Liver (tissue), 9 donors: Measurements from ENCODE around the gene MVB12B. TPM values are rescaled to one million over a fixed set of nuclear protein-coding genes. Genes with fewer than 3 reads are reported as not detected.

Experiments used
- DNase-seq: peaks from one replicate; pipeline ENCODE4 v3.0.0-alpha.2; 2017; ENCODE audit warnings: low spot score
- H3K27ac ChIP-seq, 2 donors: one replicate each; pipeline ENCODE4 v1.7.0; 2013; ENCODE audit warnings: inconsistent platforms in 2 of 2, low read length in 2 of 2, control low read depth in 1 of 2, low read depth in 1 of 2, mild to moderate bottlenecking in 1 of 2
- H3K27me3 ChIP-seq, 4 donors: one replicate each; pipeline versions ENCODE4 v1.6.1 to v1.7.0; 2013; ENCODE audit warnings: low read length in 3 of 4, inconsistent platforms in 1 of 4, mild to moderate bottlenecking in 1 of 4, moderate library complexity in 1 of 4; ENCODE audit not compliant: control insufficient read depth in 4 of 4, insufficient read depth in 4 of 4
- H3K36me3 ChIP-seq, 4 donors: one replicate each; pipeline versions ENCODE4 v1.6.1 to v1.7.0; 2013; ENCODE audit warnings: low read length in 3 of 4, mild to moderate bottlenecking in 3 of 4, low read depth in 1 of 4, moderate library complexity in 1 of 4; ENCODE audit not compliant: control insufficient read depth in 4 of 4, insufficient read depth in 3 of 4
- H3K4me1 ChIP-seq, 4 donors: one replicate each; pipeline versions ENCODE4 v1.6.1 to v1.7.0; 2013; ENCODE audit warnings: low read length in 3 of 4, mild to moderate bottlenecking in 3 of 4, moderate library complexity in 1 of 4; ENCODE audit not compliant: control insufficient read depth in 4 of 4, insufficient read depth in 4 of 4
- H3K4me3 ChIP-seq, 3 donors: one replicate each; pipeline versions ENCODE4 v1.6.1 to v1.7.0; 2013; ENCODE audit warnings: low read length in 3 of 3, control low read depth in 1 of 3, low read depth in 1 of 3, mild to moderate bottlenecking in 1 of 3
- H3K9ac ChIP-seq, 2 donors: one replicate each; pipeline ENCODE4 v1.7.0; 2013; ENCODE audit warnings: low read length in 2 of 2, mild to moderate bottlenecking in 2 of 2, moderate library complexity in 2 of 2, control low read depth in 1 of 2, low read depth in 1 of 2
- H3K9me3 ChIP-seq, 4 donors: one replicate each; pipeline versions ENCODE4 v1.6.1 to v1.7.0; 2013; ENCODE audit warnings: low read length in 3 of 4; ENCODE audit not compliant: control insufficient read depth in 4 of 4
- EGR1 ChIP-seq, 2 donors: IDR thresholded peaks; 2 replicates each; pipeline ENCODE4 v1.6.1; 2016 to 2018; ENCODE audit warnings: antibody characterized with exemption in 2 of 2, low read depth in 2 of 2
- FOXA1 ChIP-seq: IDR thresholded peaks from 2 replicates; pipeline ENCODE4 v1.6.1; 2016; ENCODE audit warnings: antibody characterized with exemption
- FOXA2 ChIP-seq: IDR thresholded peaks from 2 replicates; pipeline ENCODE4 v1.6.1; 2016; ENCODE audit warnings: antibody characterized with exemption
- GABPA ChIP-seq, 2 donors: IDR thresholded peaks in 1 of 2; conservative IDR thresholded peaks in 1 of 2; 2 replicates each; pipeline ENCODE4 v1.6.1; 2016; ENCODE audit warnings: antibody characterized with exemption in 2 of 2, mild to moderate bottlenecking in 1 of 2, moderate library complexity in 1 of 2
- HNF4A ChIP-seq, 2 donors: conservative IDR thresholded peaks; 2 replicates each; pipeline ENCODE4 v1.6.1; 2016; ENCODE audit warnings: antibody characterized with exemption in 2 of 2, mild to moderate bottlenecking in 2 of 2
- HNF4G ChIP-seq: IDR thresholded peaks from 2 replicates; pipeline ENCODE4 v1.6.1; 2016; ENCODE audit warnings: antibody characterized with exemption
- JUND ChIP-seq, 2 donors: IDR thresholded peaks; 2 replicates each; pipeline ENCODE4 v1.6.1; 2016; ENCODE audit warnings: antibody characterized with exemption in 2 of 2
- NR2F2 ChIP-seq: IDR thresholded peaks from 2 replicates; pipeline ENCODE4 v1.6.1; 2016; ENCODE audit warnings: antibody characterized with exemption
- SP1 ChIP-seq: IDR thresholded peaks from 2 replicates; pipeline ENCODE4 v1.6.1; 2018; ENCODE audit warnings: antibody characterized with exemption, mild to moderate bottlenecking
- TAF1 ChIP-seq: conservative IDR thresholded peaks from 2 replicates; pipeline ENCODE4 v1.6.1; 2016; ENCODE audit warnings: antibody characterized with exemption, mild to moderate bottlenecking
- WGBS: extraction: QIAGEN DNeasy Blood & Tissue Kit; methylation state at CpG from one replicate; pipeline ENCODE4 v1.1.7; 2013; 5-methylcytosine and 5-hydroxymethylcytosine counted together
- polyA plus RNA-seq, 2 donors: library from polyadenylated mRNA; stranded (reverse) in 1 of 2; unstranded in 1 of 2; fragments of 200-250 nt in 1 of 2; fragments of >200 nt in 1 of 2; fragmentation: Nextera tagmentation in 1 of 2; extraction: Ambion mirVana in 1 of 2; gene quantifications; one replicate each; pipeline versions ENCODE4 v1.2.1 to v1.2.3, GENCODE V29; 2013 to 2015
- total RNA-seq, 2 donors: library from RNA; depleted of rRNA; stranded (reverse); fragments of >200 nt; gene quantifications; one replicate each; pipeline ENCODE4 v1.2.3, GENCODE V29; 2014
- TF ChIP-seq, protein P1 (sequence below): IDR thresholded peaks from 2 replicates; pipeline ENCODE4 v1.6.1; 2016; ENCODE audit warnings: antibody characterized with exemption
- TF ChIP-seq, protein P2 (sequence below): fragments of 150-350 bp; IDR thresholded peaks from 2 replicates; pipeline ENCODE4 v1.5.1; 2017; ENCODE audit warnings: improper control_type of control experiment, low read depth, low read length; ENCODE audit not compliant: missing input control
- TF ChIP-seq, protein P3 (sequence below): IDR thresholded peaks from 2 replicates; pipeline ENCODE4 v1.6.1; 2016; ENCODE audit warnings: antibody characterized with exemption
- TF ChIP-seq, protein P4 (sequence below): IDR thresholded peaks from 2 replicates; pipeline ENCODE4 v1.6.1; 2016; ENCODE audit warnings: antibody characterized with exemption, mild to moderate bottlenecking
- TF ChIP-seq, protein P5 (sequence below): IDR thresholded peaks from 2 replicates; pipeline ENCODE4 v1.6.1; 2016; ENCODE audit warnings: antibody characterized with exemption
- donor health status: healthy.
- donor health status: healthy.
- donor health status: healthy.
- donor health status: healthy.
- donor health status: healthy.

MVB12B gene
- total and polyA plus RNA-seq, 4 donors: 5.3 to 12.4 (median 8.4) TPM

DNA sequence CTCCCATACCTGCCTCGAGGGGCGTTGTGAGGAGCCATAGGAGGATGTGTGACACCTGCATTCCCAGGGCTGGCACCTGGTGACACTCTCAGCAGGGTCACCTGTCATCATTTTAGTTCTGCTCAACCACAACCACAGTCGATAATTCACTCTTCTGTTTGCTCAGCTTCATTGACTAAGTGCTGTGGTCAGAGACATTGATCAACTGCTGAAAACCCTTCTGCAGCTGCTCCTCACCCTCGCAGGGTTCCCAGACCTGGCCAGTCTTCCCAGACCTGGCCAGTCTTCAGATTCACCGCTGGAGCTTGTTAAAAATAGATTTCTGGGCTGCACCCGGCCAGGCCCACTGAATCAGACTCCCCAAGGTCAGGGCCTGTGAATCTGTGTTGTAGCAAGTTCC, 92.8 kb downstream of the MVB12B start:
- Histone ChIP-seq H3K9me3 (no peaks in the 10 kb centered on the region), H3K9ac (no peak overlapping the region), H3K27me3 (no peaks in the 10 kb centered on the region), H3K4me1 (no peaks in the 10 kb centered on the region), H3K4me3 (no peak overlapping the region), H3K27ac (no peak overlapping the region), H3K36me3 (peaks cover 5 to 17% (median 12%) of the 10 kb centered on the region in 4 donors)
- no peak for DNase-seq
- no peak for TF ChIP-seq FOXA2
- TF ChIP-seq, protein P1, sequence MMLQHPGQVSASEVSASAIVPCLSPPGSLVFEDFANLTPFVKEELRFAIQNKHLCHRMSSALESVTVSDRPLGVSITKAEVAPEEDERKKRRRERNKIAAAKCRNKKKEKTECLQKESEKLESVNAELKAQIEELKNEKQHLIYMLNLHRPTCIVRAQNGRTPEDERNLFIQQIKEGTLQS: no peak
- TF ChIP-seq HNF4A (conservative IDR thresholded peaks at IDR 0.05): no peak
- TF ChIP-seq, protein P2, sequence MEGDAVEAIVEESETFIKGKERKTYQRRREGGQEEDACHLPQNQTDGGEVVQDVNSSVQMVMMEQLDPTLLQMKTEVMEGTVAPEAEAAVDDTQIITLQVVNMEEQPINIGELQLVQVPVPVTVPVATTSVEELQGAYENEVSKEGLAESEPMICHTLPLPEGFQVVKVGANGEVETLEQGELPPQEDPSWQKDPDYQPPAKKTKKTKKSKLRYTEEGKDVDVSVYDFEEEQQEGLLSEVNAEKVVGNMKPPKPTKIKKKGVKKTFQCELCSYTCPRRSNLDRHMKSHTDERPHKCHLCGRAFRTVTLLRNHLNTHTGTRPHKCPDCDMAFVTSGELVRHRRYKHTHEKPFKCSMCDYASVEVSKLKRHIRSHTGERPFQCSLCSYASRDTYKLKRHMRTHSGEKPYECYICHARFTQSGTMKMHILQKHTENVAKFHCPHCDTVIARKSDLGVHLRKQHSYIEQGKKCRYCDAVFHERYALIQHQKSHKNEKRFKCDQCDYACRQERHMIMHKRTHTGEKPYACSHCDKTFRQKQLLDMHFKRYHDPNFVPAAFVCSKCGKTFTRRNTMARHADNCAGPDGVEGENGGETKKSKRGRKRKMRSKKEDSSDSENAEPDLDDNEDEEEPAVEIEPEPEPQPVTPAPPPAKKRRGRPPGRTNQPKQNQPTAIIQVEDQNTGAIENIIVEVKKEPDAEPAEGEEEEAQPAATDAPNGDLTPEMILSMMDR: no peak
- TF ChIP-seq HNF4G: no peak
- no peak for TF ChIP-seq JUND (IDR thresholded peaks at IDR 0.05)
- WGBS: 75% methylated on average over 6 of the region's 6 CpGs

DNA sequence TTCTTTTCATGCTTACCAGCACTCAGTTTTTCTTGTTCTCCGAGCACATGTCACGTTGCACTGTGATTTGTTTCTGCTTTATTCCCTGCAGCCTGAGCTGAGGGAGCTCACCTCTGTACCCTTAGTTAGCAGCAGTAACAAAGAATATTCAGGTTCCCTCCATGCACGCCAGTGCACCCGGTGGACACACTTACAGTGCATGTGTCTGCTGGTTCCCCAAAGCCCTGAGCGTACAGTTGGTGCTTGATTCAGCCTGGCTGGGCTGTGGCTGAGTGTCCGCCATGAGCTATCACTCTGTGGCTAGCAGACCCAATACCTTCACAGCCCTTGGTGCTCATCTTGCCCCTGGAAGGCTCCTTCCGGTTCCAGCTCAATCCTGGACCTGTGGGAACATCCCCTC, 93.5 kb downstream of the MVB12B start:
- Histone ChIP-seq H3K9me3 (no peaks in the 10 kb centered on the region), H3K36me3 (peaks cover 5 to 20% (median 12%) of the 10 kb centered on the region in 4 donors), H3K9ac (no peak overlapping the region), H3K27me3 (no peaks in the 10 kb centered on the region), H3K27ac (no peak overlapping the region), H3K4me1 (no peaks in the 10 kb centered on the region), H3K4me3 (no peak overlapping the region)
- 82% methylated on average over 7 of the region's 7 CpGs for WGBS
- DNase-seq: no peak
- TF ChIP-seq FOXA2 (no peak), HNF4G (no peak), FOXA1 (no peak), HNF4A (conservative IDR thresholded peaks at IDR 0.05) (no peak), SP1 (no peak), EGR1 (IDR thresholded peaks at IDR 0.05; ENCODE audit: low read depth in 2 of 2) (no peak), GABPA (IDR thresholded peaks at IDR 0.05 in 1 of 2, conservative IDR thresholded peaks at IDR 0.05 in 1 of 2) (no peak), JUND (IDR thresholded peaks at IDR 0.05) (no peak), TAF1 (no peak), NR2F2 (no peak)
- TF ChIP-seq, protein P3, sequence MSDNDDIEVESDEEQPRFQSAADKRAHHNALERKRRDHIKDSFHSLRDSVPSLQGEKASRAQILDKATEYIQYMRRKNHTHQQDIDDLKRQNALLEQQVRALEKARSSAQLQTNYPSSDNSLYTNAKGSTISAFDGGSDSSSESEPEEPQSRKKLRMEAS: no peak
- TF ChIP-seq, protein P4, sequence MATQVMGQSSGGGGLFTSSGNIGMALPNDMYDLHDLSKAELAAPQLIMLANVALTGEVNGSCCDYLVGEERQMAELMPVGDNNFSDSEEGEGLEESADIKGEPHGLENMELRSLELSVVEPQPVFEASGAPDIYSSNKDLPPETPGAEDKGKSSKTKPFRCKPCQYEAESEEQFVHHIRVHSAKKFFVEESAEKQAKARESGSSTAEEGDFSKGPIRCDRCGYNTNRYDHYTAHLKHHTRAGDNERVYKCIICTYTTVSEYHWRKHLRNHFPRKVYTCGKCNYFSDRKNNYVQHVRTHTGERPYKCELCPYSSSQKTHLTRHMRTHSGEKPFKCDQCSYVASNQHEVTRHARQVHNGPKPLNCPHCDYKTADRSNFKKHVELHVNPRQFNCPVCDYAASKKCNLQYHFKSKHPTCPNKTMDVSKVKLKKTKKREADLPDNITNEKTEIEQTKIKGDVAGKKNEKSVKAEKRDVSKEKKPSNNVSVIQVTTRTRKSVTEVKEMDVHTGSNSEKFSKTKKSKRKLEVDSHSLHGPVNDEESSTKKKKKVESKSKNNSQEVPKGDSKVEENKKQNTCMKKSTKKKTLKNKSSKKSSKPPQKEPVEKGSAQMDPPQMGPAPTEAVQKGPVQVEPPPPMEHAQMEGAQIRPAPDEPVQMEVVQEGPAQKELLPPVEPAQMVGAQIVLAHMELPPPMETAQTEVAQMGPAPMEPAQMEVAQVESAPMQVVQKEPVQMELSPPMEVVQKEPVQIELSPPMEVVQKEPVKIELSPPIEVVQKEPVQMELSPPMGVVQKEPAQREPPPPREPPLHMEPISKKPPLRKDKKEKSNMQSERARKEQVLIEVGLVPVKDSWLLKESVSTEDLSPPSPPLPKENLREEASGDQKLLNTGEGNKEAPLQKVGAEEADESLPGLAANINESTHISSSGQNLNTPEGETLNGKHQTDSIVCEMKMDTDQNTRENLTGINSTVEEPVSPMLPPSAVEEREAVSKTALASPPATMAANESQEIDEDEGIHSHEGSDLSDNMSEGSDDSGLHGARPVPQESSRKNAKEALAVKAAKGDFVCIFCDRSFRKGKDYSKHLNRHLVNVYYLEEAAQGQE: no peak
- TF ChIP-seq, protein P5, sequence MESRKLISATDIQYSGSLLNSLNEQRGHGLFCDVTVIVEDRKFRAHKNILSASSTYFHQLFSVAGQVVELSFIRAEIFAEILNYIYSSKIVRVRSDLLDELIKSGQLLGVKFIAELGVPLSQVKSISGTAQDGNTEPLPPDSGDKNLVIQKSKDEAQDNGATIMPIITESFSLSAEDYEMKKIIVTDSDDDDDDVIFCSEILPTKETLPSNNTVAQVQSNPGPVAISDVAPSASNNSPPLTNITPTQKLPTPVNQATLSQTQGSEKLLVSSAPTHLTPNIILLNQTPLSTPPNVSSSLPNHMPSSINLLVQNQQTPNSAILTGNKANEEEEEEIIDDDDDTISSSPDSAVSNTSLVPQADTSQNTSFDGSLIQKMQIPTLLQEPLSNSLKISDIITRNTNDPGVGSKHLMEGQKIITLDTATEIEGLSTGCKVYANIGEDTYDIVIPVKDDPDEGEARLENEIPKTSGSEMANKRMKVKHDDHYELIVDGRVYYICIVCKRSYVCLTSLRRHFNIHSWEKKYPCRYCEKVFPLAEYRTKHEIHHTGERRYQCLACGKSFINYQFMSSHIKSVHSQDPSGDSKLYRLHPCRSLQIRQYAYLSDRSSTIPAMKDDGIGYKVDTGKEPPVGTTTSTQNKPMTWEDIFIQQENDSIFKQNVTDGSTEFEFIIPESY: no peak
- TF ChIP-seq, protein P1: no peak
- TF ChIP-seq, protein P2: no peak
